HCT116 (cell line): Measurements from ENCODE around the gene LGALS3.

Experiments used
- CTCF ChIP-seq, 3 experiments: fragments of 200-600 bp in 1 of 3; sonication (generic) in 1 of 3; IDR thresholded peaks in 2 of 3; conservative IDR thresholded peaks in 1 of 3; 2 replicates each; pipeline ENCODE4 v1.5.1; 2012 to 2017; ENCODE audit warnings: low read depth in 2 of 3, low read length in 2 of 3, antibody characterized with exemption in 1 of 3, borderline replicate concordance in 1 of 3, control low read depth in 1 of 3, mild to moderate bottlenecking in 1 of 3, mixed read lengths in 1 of 3, mixed run types in 1 of 3, moderate library complexity in 1 of 3; ENCODE audit not compliant: insufficient read depth in 1 of 3
- EGR1 ChIP-seq: IDR thresholded peaks from 2 replicates; pipeline ENCODE4 v1.6.1; 2012; ENCODE audit warnings: low read depth
- RAD21 ChIP-seq: IDR thresholded peaks from 2 replicates; pipeline ENCODE4 v1.6.1; 2012; ENCODE audit warnings: low read depth, mild to moderate bottlenecking

GRCh38 chr14:55146425-55146824, 17.4 kb downstream of the LGALS3 start:
- no peak for TF ChIP-seq CTCF (IDR thresholded peaks at IDR 0.05 in 2 of 3, conservative IDR thresholded peaks at IDR 0.05 in 1 of 3; ENCODE audit: borderline replicate concordance in 1 of 3, insufficient read depth in 1 of 3, low read depth in 2 of 3, low read length in 2 of 3)
- TF ChIP-seq EGR1: no peak
- TF ChIP-seq RAD21: no peak
